Measurements from ENCODE around the gene CPNE8. TPM values are rescaled to one million over a fixed set of nuclear protein-coding genes. Genes with fewer than 3 reads are reported as not detected.

Gene CPNE8
- total RNA-seq, 1 experiment from 2014 or later, result 7.2 TPM

GRCh38 chr12:38831715-38832114, 73.7 kb downstream of the CPNE8 start:
- Histone ChIP-seq H3K27ac (ENCODE audit: low read length) (no peak overlapping the region), H3F3A (ENCODE audit: low read length, unreplicated experiment) (no peaks in the 10 kb centered on the region)
- BruUV-seq (replicated peaks), result no TSS peak

DNA sequence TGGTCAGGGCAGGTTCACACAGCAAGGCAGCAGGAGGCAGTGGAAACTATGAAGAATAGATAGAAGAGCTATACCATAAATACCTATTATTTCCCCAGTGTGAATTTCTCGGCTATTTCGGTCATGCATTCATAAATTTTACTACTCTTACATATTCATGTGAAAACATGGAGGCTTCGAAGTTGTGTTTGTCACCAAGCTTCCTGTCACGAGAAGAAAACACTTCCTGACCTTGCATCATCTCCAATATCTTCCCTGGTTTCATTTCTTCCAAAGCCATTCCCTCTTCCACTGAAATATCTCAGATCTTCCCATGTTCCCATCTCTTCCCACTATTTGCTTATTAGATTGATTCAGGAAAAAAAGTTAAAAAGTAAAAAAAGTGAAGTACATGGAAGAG, 80.4 kb downstream of the CPNE8 start:
- TF ChIP-seq EZH2 (IDR thresholded peaks at IDR 0.05; ENCODE audit: low read length, unreplicated experiment), result no peak
- no peak for TF ChIP-seq EZH2phosphoT487 (IDR thresholded peaks at IDR 0.05; ENCODE audit: borderline replicate concordance, low read length)
- no peak for TF ChIP-seq CTCF (conservative IDR thresholded peaks at IDR 0.05; ENCODE audit: low read depth, low read length)
- Histone ChIP-seq H3K27me3 (ENCODE audit: low read length) (no peaks in the 10 kb centered on the region), H3K36me3 (ENCODE audit: low read depth, low read length) (no peaks in the 10 kb centered on the region), H3K9me2 (replicated peaks; ENCODE audit: low read length) (no peaks in the 10 kb centered on the region), H3F3A (ENCODE audit: low read length, unreplicated experiment) (no peaks in the 10 kb centered on the region), H3K4me1 (ENCODE audit: insufficient read depth, low read length) (peaks cover 5% of the 10 kb centered on the region; the same call in 1 of the 2 replicates), H3K4me3 (ENCODE audit: low read length) (no peak overlapping the region), H3K9ac (ENCODE audit: low read length) (no peak overlapping the region), H2AFZ (ENCODE audit: low read length) (no peak overlapping the region), H3K79me2 (ENCODE audit: low read length) (no peaks in the 10 kb centered on the region), H3K9me3 (ENCODE audit: low read length) (no peaks in the 10 kb centered on the region), H4K20me1 (ENCODE audit: low read length) (no peaks in the 10 kb centered on the region), H3K4me2 (ENCODE audit: low read length) (no peak overlapping the region), H3K27ac (ENCODE audit: low read length) (no peak overlapping the region)
- BruUV-seq (replicated peaks), result no TSS peak
- ChIA-PET POLR2A (ENCODE audit: unreplicated experiment) (no interaction called here), CTCF (no interaction called here)
- no peak for DNase-seq
- ATAC-seq, result no peak
- intact Hi-C loops (cut with micrococcal nuclease), result no loop called here

More at GRCh38 chr12:38831715-38832114, 73.7 kb downstream of the CPNE8 start:
- POLR2A ChIA-PET (ENCODE audit: unreplicated experiment), result no interaction called here
- Histone ChIP-seq H4K20me1 (ENCODE audit: low read length) (no peaks in the 10 kb centered on the region), H3K4me1 (ENCODE audit: insufficient read depth, low read length) (no peaks in the 10 kb centered on the region), H3K9ac (ENCODE audit: low read length) (no peak overlapping the region), H3K4me2 (ENCODE audit: low read length) (no peak overlapping the region), H3K9me2 (replicated peaks; ENCODE audit: low read length) (no peaks in the 10 kb centered on the region), H3K9me3 (ENCODE audit: low read length) (no peaks in the 10 kb centered on the region), H3K36me3 (ENCODE audit: low read depth, low read length) (no peaks in the 10 kb centered on the region), H3K4me3 (ENCODE audit: low read length) (no peak overlapping the region), H2AFZ (ENCODE audit: low read length) (no peak overlapping the region), H3K27me3 (ENCODE audit: low read length) (no peaks in the 10 kb centered on the region), H3K79me2 (ENCODE audit: low read length) (no peaks in the 10 kb centered on the region)
- DNase-seq, result no peak
- CTCF ChIA-PET, result no interaction called here
- TF ChIP-seq EZH2phosphoT487 (IDR thresholded peaks at IDR 0.05; ENCODE audit: borderline replicate concordance, low read length) (no peak), CTCF (conservative IDR thresholded peaks at IDR 0.05; ENCODE audit: low read depth, low read length) (no peak), EZH2 (IDR thresholded peaks at IDR 0.05; ENCODE audit: low read length, unreplicated experiment) (no peak)
- no peak for ATAC-seq
- intact Hi-C loops (cut with micrococcal nuclease), result no loop called here

DNA sequence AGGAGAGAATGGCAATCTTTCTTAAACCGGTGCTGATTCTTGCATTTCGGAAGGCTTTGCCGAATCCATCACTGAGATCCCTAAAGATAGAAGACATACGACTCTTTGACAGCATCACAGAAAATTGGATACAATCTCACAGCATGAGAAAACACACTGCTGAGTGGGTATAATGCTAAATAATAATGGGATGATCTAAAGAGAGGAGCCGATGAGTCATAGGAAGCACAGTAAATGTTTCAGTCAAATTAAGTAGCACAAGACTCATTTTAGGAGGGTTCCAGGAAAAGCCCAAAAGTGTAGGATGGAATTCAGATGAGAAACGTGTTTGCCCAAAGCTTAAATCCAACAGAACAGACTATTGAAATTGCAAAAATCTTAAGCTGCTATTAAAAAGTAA, 81.7 kb downstream of the CPNE8 start:
- Histone ChIP-seq H3K79me2 (ENCODE audit: low read length) (no peaks in the 10 kb centered on the region), H3F3A (ENCODE audit: low read length, unreplicated experiment) (no peaks in the 10 kb centered on the region), H3K4me3 (ENCODE audit: low read length) (no peak overlapping the region), H4K20me1 (ENCODE audit: low read length) (no peaks in the 10 kb centered on the region), H2AFZ (ENCODE audit: low read length) (no peak overlapping the region), H3K9me3 (ENCODE audit: low read length) (no peaks in the 10 kb centered on the region), H3K36me3 (ENCODE audit: low read depth, low read length) (no peaks in the 10 kb centered on the region), H3K9ac (ENCODE audit: low read length) (no peak overlapping the region), H3K27me3 (ENCODE audit: low read length) (no peaks in the 10 kb centered on the region), H3K4me1 (ENCODE audit: insufficient read depth, low read length) (peaks cover 5% of the 10 kb centered on the region; the same call in 1 of the 2 replicates), H3K27ac (ENCODE audit: low read length) (no peak overlapping the region), H3K4me2 (ENCODE audit: low read length) (no peak overlapping the region), H3K9me2 (replicated peaks; ENCODE audit: low read length) (no peaks in the 10 kb centered on the region)
- ATAC-seq (peak; percentile 90), DNase-seq (peak; percentile 43)
- TF ChIP-seq EZH2phosphoT487 (IDR thresholded peaks at IDR 0.05; ENCODE audit: borderline replicate concordance, low read length), result no peak
- TF ChIP-seq CTCF (conservative IDR thresholded peaks at IDR 0.05; ENCODE audit: low read depth, low read length), result no peak
- TF ChIP-seq EZH2 (IDR thresholded peaks at IDR 0.05; ENCODE audit: low read length, unreplicated experiment), result no peak
- BruUV-seq (replicated peaks), result no TSS peak
- CTCF ChIA-PET, result no interaction called here
- intact Hi-C loops (cut with micrococcal nuclease), result no loop called here
- POLR2A ChIA-PET (ENCODE audit: unreplicated experiment), result no interaction called here

All from PC-3 (cell line).